ENCODE measurements around the gene CES1.
"Not testable (repeated sequence)": the region's sequence is repeated elsewhere in the genome, so short reads cannot be mapped to it uniquely, and the experiment has no call there.

Gene CES1

DNA sequence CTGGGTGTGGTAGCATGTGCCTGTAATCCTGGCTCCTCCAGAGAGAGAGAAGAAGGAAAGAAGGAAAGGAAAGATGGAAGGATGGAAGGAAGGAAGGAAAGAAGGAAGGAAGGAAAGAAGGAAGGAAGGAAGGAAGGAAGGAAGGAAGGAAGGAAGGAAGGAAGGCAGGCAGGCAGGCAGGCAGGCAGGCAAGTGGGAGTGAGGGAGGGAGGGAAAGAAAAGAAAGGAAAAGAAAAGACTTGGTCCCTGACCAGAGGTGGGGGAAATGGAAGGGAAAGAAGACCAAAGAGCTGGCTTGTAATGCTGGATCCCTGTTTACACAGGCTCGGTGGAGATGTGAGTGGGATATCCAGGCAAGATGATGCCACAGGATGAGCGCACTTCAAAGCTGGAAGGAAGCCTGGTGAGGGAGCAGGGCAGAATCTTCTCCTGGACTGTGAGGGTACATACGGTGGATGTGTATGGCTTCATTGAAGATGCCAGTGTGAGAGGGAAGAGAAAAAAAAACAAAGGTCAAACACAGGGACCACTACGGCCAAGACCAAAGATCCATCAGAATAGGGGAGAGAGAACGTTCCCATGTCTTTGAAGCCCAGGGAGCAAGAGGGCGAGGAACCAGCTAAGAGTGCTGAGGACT is 2.1 kb downstream of the CES1 start:
- no peak for DNase-seq (ENCODE audit: low spot score)

- DNase-seq (ENCODE audit: low spot score) = not testable (repeated sequence)
Observed at GRCh38 chr16:55829232-55829631, 3.7 kb downstream of the CES1 start.

DNA sequence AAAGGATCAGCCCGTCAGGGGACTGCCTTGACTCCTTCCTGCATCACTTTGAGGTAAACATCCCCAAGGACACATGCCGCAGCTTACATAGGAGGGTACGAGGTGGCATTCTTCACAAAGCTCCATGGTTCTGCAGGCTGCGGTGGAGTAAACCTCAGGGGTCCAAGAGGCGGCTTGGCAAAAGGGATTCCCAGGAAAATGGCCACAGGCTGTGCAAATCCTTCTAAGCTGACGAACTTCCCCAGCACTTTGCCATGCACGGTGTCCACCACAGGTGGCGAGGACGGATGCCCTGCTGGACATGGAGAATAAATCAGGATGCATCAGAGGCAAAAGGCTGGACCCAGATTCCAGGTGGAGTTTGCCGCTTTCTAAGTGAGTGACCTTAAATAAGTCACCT is 4.2 kb downstream of the CES1 start:
- no peak for DNase-seq (ENCODE audit: low spot score)

GRCh38 chr16:55825115-55825728 is 7.7 kb downstream of the CES1 start:
- DNase-seq (ENCODE audit: low spot score) = no peak

DNA sequence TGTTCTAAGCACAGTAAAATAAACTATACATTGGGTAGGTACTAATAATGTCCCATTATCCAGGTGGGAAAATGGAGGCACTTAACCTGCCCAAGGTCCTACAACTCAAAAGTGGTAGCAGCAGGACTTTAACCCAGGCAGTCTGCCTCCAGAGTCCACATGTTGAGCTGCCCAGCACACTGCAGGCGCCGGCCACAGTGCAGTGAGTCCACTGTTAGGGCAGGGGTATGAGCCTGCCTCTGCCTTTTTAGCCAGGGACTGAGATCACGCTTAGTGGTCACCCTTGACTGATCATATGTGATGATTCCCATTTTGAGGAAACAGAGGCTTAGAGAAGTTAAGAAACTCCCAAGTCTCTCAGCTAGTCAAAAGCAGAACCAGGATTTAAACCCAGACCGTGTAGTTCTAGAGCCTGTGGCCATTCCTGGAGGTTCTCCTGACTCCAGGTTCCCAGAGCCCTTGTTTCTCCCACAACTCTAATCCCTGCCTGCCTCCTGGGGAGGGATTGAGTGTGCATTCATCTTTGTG is 8.4 kb downstream of the CES1 start:
- no peak for DNase-seq (ENCODE audit: low spot score)

GRCh38 chr16:55822280-55822810 is 10.6 kb downstream of the CES1 start:
- no peak for DNase-seq (ENCODE audit: low spot score)

DNA sequence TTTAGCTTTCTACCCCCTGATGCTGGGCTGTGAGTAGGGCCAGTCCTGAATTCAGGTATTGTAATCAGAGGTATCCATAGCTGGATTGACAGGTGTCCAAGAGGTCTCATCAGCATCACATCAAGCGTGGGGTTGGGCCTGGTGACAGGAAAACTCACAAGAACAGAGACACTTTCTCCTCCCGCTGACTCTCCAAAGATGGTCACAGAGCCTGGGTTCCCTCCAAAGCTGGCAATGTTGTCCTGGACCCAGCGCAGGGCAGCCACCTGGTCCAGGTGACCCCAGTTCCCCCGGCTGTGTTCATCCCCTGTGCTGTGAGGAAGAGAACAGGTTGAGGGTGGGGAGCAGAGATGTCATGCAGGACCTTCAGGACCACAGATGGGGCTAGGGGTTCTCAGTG is 11.7 kb downstream of the CES1 start:
- DNase-seq (ENCODE audit: low spot score) = no peak

DNA sequence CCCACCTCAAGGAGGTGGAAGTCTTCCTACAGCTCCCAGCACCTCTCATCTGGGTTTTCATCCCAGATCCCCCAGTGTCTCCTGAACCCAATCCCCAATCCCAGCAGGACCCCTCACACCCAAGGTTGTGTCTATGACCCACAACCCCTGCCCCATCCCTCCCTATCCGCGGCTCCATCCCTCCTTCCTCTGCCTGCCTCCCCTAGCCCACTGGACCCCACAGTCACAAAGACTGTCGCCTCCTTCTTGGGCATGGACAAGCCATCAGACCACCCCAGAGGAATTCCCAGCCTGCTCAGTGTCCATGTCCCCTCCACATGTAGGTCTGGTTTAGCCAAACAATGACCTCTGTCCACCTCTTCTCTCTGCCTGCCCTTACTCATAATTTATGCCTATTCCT is 12.3 kb downstream of the CES1 start:
- DNase-seq (ENCODE audit: low spot score) = no peak

DNA sequence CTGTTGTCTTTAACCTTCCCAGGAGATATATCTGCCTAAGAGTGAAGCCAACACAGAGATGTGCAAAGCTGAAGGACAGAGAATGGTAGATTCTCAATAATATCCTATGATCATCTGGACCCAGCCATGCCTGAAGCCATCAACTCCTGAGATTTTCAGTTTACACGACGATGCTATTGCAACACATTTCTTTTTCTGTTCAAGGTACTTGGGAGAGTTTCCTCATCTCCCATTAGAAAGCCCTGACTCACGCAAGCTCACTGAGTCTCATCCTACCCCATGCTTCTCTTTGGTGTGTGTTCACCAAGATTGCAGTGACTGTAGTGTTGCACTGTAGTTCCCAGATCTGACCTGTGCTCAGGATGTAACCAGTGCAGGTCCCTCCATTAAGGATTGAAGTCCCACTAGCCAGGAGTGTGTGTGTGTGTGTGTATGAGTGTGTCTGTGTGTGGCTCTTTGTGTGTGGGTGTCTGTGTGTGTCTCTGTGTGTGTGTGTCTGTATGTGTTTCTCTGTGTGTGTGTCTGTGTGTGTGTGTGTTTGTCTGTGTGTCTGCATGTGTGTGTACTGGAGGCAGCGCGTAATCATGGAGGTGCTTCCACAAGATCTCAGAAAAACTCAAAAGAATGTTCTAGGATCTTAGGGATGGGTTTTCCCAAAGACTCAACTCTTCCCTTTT is 15.5 kb downstream of the CES1 start:
- no peak for DNase-seq (ENCODE audit: low spot score)

GRCh38 chr16:55816222-55816621 is 16.7 kb downstream of the CES1 start:
- DNase-seq (ENCODE audit: low spot score) = not testable (repeated sequence)

DNA sequence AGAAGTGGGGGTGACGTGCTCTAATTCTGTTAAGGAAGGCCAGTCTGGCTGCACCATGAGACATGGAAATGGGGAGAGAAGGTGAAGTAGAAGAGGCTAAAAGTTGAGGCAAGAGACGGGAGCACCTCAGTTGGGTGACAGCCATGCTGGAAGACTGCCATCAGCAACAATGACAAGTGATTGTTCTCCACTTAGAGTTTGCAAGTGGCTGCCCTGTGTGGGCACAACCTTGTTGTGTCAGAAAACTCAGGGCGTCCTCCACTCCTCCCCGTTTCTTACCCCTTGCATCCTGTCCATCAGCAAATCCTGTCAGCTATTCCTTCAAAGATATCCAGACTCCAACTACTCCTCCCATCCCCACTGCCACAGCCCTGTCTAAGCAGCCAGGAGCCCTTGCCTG is 17.6 kb downstream of the CES1 start:
- no peak for DNase-seq (ENCODE audit: low spot score)

- DNase-seq (ENCODE audit: low spot score) = not testable (repeated sequence)
Observed at GRCh38 chr16:55814174-55814573, 18.7 kb downstream of the CES1 start.

GRCh38 chr16:55813730-55814129 is 19.2 kb downstream of the CES1 start:
- not testable (repeated sequence) for DNase-seq (ENCODE audit: low spot score)

DNA sequence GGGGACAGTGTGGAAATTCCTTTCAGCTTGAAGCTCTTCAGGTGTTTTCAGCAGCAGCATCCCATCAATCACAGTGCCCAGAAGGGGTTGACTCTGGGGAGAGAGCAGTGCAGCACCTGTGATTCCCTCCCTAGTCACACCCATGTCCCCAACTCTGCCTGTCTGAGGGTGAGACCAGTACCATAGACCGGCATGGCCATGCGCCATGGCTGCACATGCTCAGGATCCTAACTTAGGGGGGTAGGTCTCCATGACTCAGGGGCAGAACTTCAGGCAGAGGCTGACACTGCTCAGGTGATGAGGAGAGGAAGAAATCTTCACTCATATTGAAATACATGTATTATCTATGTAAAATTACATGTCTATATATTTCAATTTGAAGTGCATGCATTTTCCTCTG is 19.9 kb downstream of the CES1 start:
- DNase-seq (ENCODE audit: low spot score) = no peak

DNA sequence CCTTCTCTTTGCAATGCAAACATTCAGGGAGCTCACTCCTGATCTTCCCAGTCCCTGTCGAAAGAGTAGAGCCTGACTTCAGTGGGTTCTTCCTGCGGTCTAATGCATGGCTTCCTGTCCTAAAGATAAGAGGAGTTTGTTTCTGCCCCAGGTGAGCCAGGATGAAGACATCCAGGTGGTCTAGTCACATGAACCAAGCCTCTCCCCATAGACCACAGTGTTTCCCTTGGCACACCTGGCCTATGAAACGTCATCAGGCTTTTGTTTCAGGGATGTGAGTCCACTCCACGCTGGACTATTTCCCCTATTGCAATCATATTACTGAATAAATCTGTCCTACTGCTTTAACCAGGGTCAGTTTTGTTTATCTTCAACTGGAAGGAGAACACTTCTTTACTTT is 21.1 kb downstream of the CES1 start:
- no peak for DNase-seq (ENCODE audit: low spot score)

- DNase-seq (ENCODE audit: low spot score) = no peak
Observed at GRCh38 chr16:55810451-55810961, 22.4 kb downstream of the CES1 start.

DNA sequence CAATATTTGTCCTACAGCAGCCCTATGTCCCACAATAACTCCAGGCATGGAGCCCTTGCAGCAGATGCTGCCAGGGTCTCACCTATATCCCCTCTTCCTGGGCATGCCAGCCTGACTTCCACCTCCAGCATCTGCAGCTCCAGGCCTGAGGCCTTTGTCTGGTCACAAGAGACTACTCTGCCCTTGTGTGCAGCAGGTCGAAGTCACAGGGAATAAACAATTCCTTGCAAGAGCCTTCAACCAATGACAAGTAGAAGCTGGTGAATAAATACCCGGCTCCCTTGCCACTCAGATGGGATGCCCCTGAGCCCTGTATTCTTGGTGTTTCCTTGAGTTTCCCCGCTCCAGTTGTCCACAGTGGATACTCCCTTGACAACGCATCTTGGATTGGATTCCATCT is 23.0 kb downstream of the CES1 start:
- DNase-seq (ENCODE audit: low spot score) = no peak

DNA sequence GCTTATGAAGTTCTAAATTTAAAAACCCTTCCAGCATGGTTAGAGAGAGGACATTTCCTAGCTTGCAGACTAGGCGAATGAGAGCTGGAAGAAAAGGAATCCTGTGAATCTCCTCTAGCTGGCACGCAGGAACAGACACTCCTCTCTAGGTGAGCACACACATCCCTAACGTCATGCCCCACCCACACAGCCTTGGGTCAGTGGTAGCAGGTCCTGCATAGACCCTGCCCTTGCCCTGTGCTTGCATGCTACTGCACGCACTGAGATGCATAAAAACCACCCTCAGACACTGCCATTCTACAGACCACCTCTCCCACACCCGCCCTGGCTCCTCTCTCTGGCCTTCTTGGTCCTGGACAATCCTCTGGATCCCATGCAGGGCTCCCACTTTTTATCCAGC is 23.5 kb downstream of the CES1 start:
- DNase-seq (ENCODE audit: low spot score) = peak; percentile 1

- not testable (repeated sequence) for DNase-seq (ENCODE audit: low spot score)
Observed at GRCh38 chr16:55808286-55808685, 24.6 kb downstream of the CES1 start.

GRCh38 chr16:55805104-55805503 is 27.8 kb downstream of the CES1 start:
- DNase-seq (ENCODE audit: low spot score) = not testable (repeated sequence)

GRCh38 chr16:55803681-55804080 is 29.2 kb downstream of the CES1 start:
- DNase-seq (ENCODE audit: low spot score) = not testable (repeated sequence)

GRCh38 chr16:55792934-55793374 is 39.9 kb downstream of the CES1 start:
- DNase-seq (ENCODE audit: low spot score) = not testable (repeated sequence)

Measured in SK-N-DZ (cell line).